Head of caudate nucleus (tissue), 42 donors: ENCODE data around the gene ABCA10.
"Not testable (repeated sequence)": the region's sequence is repeated elsewhere in the genome, so short reads cannot be mapped to it uniquely, and the experiment has no call there.

ENCODE experiments used
- DNase-seq, 42 donors: peaks; one replicate each; pipeline versions ENCODE4 v3.0.0 to v3.0.0-alpha.2; 2020 to 2021; ENCODE audit warnings: mixed read lengths in 7 of 42
- intact Hi-C: fragments of 100-400 bp; cut with DNase I; formaldehyde crosslinking; loops from one replicate; pipeline ENCODE4 v1.15.0; 2022

The ABCA10 gene

GRCh38 chr17:69228576-69228975 is at the start of gene ABCA10:
TSS of gene ABCA10 (minus strand) at chr17:69228824. CDS start at chr17:69225358, 3,466 bp downstream.
- no peak for DNase-seq
- intact Hi-C loops = no loop called here

GRCh38 chr17:69276279-69276678 is 47.7 kb upstream of the ABCA10 start:
- DNase-seq, intact Hi-C loops: not testable (repeated sequence)

GRCh38 chr17:69275751-69276150 is 47.1 kb upstream of the ABCA10 start:
- intact Hi-C loops = no loop called here
- DNase-seq = no peak

- no peak for DNase-seq
- intact Hi-C loops = no loop called here
Measured at GRCh38 chr17:69271023-69271422, 42.4 kb upstream of the ABCA10 start.

- intact Hi-C loops = no loop called here
- no peak for DNase-seq
Measured at GRCh38 chr17:69269131-69269998, 40.7 kb upstream of the ABCA10 start.

- no peak for DNase-seq
- intact Hi-C loops = no loop called here
Measured at GRCh38 chr17:69268543-69269014, 40.0 kb upstream of the ABCA10 start.

- no peak for DNase-seq
- intact Hi-C loops = no loop called here
Measured at GRCh38 chr17:69267219-69267618, 38.6 kb upstream of the ABCA10 start.

- no peak for DNase-seq
- intact Hi-C loops = no loop called here
Measured at GRCh38 chr17:69265873-69266272, 37.2 kb upstream of the ABCA10 start.

- intact Hi-C loops = no loop called here
Measured at GRCh38 chr17:69254187-69254586, 25.6 kb upstream of the ABCA10 start.

GRCh38 chr17:69250641-69251040 is 22.0 kb upstream of the ABCA10 start:
- no peak for DNase-seq
- intact Hi-C loops = no loop called here

More at GRCh38 chr17:69254187-69254586, 25.6 kb upstream of the ABCA10 start:
- no peak for DNase-seq

- DNase-seq = no peak
- intact Hi-C loops = loop anchor here (10.0 kb wide), 1 partner anchor 272 kb away; no protein-coding TSS in a partner anchor
Measured at GRCh38 chr17:69246726-69247375, 18.2 kb upstream of the ABCA10 start.

- DNase-seq = no peak
- intact Hi-C loops = loop anchor here (10.0 kb wide), 1 partner anchor 271 kb away; no protein-coding TSS in a partner anchor
Measured at GRCh38 chr17:69246202-69246601, 17.6 kb upstream of the ABCA10 start.

GRCh38 chr17:69245617-69246016 is 17.0 kb upstream of the ABCA10 start:
- no peak for DNase-seq
- intact Hi-C loops = loop anchor here (10.0 kb wide), 1 partner anchor 271 kb away; no protein-coding TSS in a partner anchor

- no peak for DNase-seq
- intact Hi-C loops = loop anchor here (5.0 to 10.0 kb wide), 2 partner anchors 265 to 463 kb away; no protein-coding TSS in a partner anchor
Measured at GRCh38 chr17:69239611-69240600, 11.3 kb upstream of the ABCA10 start.

GRCh38 chr17:69236946-69237345 is 8.3 kb upstream of the ABCA10 start:
- intact Hi-C loops = loop anchor here (5.0 kb wide), 1 partner anchor 460 kb away; no protein-coding TSS in a partner anchor
- no peak for DNase-seq

GRCh38 chr17:69236464-69236863 is 7.8 kb upstream of the ABCA10 start:
- no peak for DNase-seq
- intact Hi-C loops = loop anchor here (5.0 kb wide), 1 partner anchor 459 kb away; no protein-coding TSS in a partner anchor

- intact Hi-C loops = loop anchor here (5.0 kb wide), 1 partner anchor 458 kb away; no protein-coding TSS in a partner anchor
- DNase-seq = peak; percentile 52 to 96 (median 84)
Measured at GRCh38 chr17:69235338-69236058, 6.9 kb upstream of the ABCA10 start.

- DNase-seq = no peak
- intact Hi-C loops = no loop called here
Measured at GRCh38 chr17:69232650-69233049, 4.0 kb upstream of the ABCA10 start.
